ENCODE measurements around the gene SMAP2.

Gene SMAP2

GRCh38 chr1:40390857-40391256 lies 17.3 kb downstream of the SMAP2 start:
- DNase-seq (ENCODE audit: low read depth, low spot score), result no peak

DNA sequence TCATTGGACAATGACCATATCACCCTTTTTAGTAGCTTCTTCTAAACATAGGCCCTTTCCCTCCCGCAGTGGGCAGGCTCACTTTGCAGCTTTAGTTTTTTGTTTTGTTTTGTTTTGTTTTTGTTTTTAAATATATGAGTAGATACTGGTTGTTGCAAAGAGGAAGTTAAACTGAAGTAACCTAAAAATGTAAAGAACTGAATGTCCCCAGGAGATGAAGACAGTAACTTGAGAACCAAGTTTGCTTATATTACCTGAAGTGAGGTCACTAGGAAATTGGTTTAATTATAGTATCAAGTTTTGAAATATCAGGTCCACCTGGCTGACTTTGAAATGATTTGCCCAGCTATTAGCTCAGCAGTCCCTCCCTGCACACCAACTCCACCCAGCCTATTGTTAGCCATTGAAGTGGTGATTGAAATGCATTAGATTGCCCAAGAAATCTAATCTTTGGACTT lies 18.2 kb downstream of the SMAP2 start:
- DNase-seq (ENCODE audit: low read depth, low spot score), result no peak

DNA sequence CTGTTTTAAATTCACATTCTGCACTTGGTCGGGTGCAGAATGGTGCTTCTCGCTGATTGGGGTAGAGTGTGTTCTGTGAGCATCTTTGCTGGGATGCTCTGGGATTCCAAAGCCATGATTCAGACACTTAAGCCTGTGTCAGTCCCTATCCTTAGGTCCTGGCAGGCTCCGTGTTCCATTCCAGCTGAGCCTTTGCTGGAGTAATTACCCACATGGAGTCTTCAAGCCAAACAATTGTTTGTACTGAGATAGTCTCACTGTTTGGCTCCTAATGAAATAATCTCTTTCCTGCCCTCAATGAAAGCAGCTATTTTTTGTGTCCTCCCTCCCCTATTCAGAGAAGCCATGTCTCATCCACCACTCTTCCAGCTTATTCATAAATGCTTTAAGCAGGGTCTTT lies 18.7 kb downstream of the SMAP2 start:
- DNase-seq (ENCODE audit: low read depth, low spot score), result peak; percentile 72

DNA sequence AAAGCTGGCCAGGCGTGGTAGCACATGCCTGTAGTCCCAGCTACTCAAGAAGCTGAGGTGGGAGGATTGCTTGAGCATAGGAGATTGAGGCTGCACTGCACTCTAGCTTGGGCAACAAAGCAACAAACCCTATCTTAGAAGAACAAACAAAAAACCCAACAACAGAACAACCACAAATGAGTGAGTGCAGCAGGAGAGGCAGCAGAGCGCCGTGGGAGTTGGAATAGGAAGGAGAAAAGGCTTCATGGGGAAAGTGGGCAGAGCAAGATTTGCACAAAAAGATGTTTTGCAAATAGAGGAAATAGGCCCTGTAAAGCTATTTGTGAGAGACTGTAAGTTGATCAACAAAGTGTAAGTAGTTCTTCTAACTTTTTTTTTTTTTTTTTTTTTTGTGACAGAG lies 19.6 kb downstream of the SMAP2 start:
- DNase-seq (ENCODE audit: low read depth, low spot score), result no peak

GRCh38 chr1:40394491-40395172 lies 21.1 kb downstream of the SMAP2 start:
- peak; percentile 52 for DNase-seq (ENCODE audit: low read depth, low spot score)

- no peak for DNase-seq (ENCODE audit: low read depth, low spot score)
Observed at GRCh38 chr1:40395190-40396175, 22.0 kb downstream of the SMAP2 start.

GRCh38 chr1:40396420-40396819 lies 22.9 kb downstream of the SMAP2 start:
- DNase-seq (ENCODE audit: low read depth, low spot score), result no peak

- DNase-seq (ENCODE audit: low read depth, low spot score), result no peak
Observed at GRCh38 chr1:40397258-40397657, 23.7 kb downstream of the SMAP2 start.

DNA sequence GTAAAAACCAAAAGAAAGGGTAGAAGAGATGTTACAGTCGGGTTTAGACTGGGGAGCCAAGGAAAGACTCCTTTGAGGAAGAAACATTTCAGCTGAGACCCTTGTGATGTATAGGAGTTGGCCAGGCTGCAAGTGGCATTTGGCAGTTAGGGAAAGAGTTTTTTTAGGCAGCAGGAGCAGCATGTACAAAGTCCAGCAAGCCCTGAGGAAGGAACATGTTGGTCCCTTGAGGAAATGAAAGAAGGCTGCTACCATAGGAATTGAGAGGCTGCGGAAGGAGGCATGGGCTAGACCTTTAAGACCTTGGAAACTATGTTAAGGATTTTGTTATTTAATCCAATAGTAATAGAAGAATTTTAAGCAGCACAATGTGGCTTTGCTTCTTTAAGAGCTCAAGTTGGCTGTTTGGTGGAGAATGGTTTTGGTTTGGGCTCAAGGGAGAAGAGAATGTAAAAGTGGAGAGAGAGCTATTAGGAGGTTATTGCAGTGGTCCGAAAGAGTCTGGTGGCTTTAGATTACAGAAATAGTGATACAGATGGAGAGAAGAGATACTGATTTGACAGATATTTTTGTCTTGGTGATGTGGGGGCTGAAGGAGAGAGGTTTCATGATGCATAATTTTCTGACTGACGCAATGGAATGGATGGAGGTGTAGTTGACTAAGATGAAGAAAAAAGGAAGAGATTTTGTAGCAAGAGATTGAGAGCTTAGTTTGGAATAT lies 26.6 kb downstream of the SMAP2 start:
- no peak for DNase-seq (ENCODE audit: low read depth, low spot score)

DNA sequence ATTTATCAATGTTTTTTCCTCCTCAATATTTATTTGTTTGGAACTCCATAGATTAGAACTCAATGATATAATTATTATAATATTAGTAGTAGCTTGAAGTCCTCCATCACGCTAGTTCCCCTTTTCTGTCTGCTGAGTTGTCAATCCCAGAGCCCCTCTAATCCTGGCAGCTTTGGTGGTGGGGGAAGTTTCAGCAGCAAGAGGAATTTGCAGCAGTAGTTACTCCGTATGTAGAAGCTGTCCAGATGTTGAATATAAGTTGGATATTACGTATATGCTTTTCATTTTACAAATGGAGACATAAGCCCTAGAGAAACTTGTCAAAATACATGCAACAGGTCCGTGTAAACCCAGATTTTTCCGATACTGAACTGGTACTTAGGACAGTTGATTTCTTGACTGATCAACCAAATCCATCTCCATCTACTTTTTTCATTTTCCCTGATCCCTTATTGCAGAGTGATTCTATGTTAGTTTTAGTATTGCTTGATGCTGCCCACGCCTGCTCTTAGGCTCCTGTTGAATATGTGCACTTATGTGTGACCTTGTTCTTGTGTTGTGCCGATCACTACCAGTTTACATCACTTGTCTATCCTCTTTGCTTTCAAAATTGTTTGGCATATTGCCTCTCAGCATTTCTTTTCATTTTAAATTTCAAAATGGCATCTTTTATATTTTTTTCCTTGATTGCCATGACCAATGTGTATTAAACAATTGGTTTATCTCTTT lies 28.1 kb downstream of the SMAP2 start:
- no peak for DNase-seq (ENCODE audit: low read depth, low spot score)

DNA sequence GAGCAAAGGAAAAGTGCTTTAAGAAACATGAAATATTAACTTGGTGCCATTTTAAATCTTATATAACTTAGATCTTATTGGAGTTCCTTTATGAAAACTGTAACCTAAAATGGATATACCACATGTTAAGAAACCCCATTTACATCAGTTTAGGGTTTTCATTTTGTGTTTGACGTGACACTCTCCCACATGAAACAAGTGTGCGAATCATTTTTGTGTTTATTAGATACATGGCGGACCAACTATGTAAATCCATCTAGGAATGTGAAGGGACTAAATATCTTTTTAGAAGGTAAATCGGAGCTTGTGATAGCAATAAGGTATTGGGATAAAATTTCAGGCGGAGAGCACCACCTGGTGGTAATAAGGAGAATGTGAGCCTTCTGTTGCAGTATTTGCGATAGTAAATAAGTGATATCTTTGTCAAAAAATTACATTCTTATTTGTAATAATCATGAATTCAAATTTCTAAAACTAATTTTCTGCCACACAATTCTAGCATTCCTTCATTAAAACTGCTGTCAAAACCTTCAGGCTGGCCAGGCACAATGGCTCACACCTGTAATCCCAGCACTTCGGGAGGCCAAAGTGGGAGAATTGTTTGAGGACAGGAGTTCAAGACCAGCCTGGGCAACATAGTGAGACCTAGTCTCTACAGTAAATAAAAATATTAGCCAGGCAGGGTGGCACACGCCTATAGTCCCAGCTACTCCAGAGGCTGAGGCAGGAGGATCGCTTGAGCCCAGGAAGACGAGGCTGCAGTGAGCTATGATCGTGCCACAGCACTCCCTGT lies 31.3 kb downstream of the SMAP2 start:
- peak; percentile 74 for DNase-seq (ENCODE audit: low read depth, low spot score)

- no peak for DNase-seq (ENCODE audit: low read depth, low spot score)
Observed at GRCh38 chr1:40405812-40406211, 32.3 kb downstream of the SMAP2 start.

DNA sequence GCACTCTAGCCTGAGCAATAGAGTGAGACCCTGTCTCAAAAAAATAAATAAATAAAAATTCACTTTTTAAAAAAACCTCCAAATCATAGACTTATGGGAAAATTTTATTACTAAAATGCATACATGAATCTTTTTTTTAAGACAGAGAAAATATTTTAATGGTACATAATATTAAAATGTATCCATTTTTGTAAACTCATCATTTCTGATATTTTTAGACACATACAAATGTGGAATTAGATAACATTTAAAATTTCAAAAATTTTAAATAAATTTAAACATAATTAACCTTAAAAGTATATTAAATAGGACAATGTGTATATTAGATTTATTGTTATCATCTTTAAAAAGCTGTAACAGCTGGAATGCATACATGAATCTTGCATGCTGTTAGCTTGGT lies 33.9 kb downstream of the SMAP2 start:
- no peak for DNase-seq (ENCODE audit: low read depth, low spot score)

- no peak for DNase-seq (ENCODE audit: low read depth, low spot score)
Observed at GRCh38 chr1:40409467-40409866, 35.9 kb downstream of the SMAP2 start.

DNA sequence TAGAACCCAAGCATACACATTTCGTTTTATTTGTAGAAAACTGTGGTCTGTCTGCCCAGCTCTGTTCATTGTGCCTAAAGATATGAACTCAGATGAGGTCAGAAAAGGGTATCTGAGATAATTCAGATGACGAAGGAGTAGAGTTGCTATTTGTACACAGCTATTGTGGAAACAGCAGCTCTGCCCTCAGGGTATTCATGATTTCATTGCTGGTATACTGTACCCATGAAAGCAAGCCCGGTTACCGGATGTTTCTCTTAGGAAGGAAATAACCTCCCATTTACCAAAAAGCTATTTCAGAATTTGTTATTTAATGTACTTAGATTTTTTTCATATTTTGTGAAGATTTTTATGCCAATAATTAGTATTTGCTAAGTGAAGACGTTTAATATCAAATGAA lies 37.8 kb downstream of the SMAP2 start:
- no peak for DNase-seq (ENCODE audit: low read depth, low spot score)

DNA sequence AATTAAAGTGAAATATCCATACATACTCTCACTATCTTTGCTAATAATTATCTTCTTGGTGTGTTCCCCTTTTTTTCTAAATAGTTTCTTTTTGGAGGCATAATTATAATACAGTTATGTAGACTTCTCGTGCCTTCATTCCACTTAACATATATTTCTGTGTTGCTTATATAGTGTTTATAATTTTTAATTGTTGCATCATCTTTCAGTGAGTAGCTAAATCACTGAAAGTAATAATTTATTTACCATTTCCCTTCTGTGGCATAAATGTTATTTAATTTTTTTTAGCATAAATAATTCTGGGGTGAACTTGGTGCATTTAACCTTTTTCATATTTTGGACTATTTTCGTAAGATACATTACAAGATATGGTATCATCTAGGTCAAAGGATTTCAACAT lies 38.3 kb downstream of the SMAP2 start:
- no peak for DNase-seq (ENCODE audit: low read depth, low spot score)

GRCh38 chr1:40413527-40414252 lies 40.2 kb downstream of the SMAP2 start:
- DNase-seq (ENCODE audit: low read depth, low spot score), result no peak

- no peak for DNase-seq (ENCODE audit: low read depth, low spot score)
Observed at GRCh38 chr1:40414331-40414730, 40.8 kb downstream of the SMAP2 start.

DNA sequence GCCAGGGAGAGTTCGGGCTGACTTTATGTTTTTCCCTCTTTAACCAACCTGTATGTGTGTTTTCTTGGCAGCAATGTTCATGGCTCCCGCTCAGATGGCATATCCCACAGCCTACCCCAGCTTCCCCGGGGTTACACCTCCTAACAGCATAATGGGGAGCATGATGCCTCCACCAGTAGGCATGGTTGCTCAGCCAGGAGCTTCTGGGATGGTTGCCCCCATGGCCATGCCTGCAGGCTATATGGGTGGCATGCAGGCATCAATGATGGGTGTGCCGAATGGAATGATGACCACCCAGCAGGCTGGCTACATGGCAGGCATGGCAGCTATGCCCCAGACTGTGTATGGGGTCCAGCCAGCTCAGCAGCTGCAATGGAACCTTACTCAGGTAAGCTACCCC lies 43.2 kb downstream of the SMAP2 start:
- no peak for DNase-seq (ENCODE audit: low read depth, low spot score)

All from astrocyte of the hippocampus (primary cell).